Ascending aorta (tissue), 2 donors: ENCODE measurements around the gene PLPP3. TPM values are rescaled to one million over a fixed set of nuclear protein-coding genes. Genes with fewer than 3 reads are reported as not detected.

Experiments used
- DNase-seq, 2 donors: peaks; one replicate each; pipeline ENCODE4 v3.0.0-alpha.2; 2019; ENCODE audit warnings: low spot score in 2 of 2
- H3K27ac ChIP-seq, 2 donors: fragments of 200-600 bp; sonication (generic); one replicate each; pipeline ENCODE4 v1.5.1; 2016 to 2017; ENCODE audit warnings: mild to moderate bottlenecking in 1 of 2
- H3K27me3 ChIP-seq: fragments of 200-600 bp; sonication (generic); one replicate; pipeline ENCODE4 v1.5.1; 2017
- H3K36me3 ChIP-seq, 2 donors: fragments of 200-600 bp; sonication (generic); one replicate each; pipeline ENCODE4 v1.5.1; 2016
- H3K4me1 ChIP-seq, 2 donors: fragments of 200-600 bp; sonication (generic); one replicate each; pipeline ENCODE4 v1.5.1; 2016 to 2017; ENCODE audit warnings: mild to moderate bottlenecking in 1 of 2
- H3K4me3 ChIP-seq, 2 donors: fragments of 200-600 bp; sonication (generic); one replicate each; pipeline ENCODE4 v1.5.1; 2016 to 2017; ENCODE audit warnings: mild to moderate bottlenecking in 1 of 2
- H3K9me3 ChIP-seq, 2 donors: fragments of 200-600 bp; sonication (generic); one replicate each; pipeline ENCODE4 v1.5.1; 2016
- intact Hi-C: fragments of 100-400 bp; cut with DNase I; formaldehyde crosslinking; loops from one replicate; pipeline ENCODE4 v1.15.1; 2023
- total RNA-seq: library from RNA; depleted of rRNA; stranded (reverse); fragments of >200 nt; gene quantifications from one replicate; pipeline ENCODE4 v1.1.0, GENCODE V29; 2016
- TF ChIP-seq, protein P1 (sequence below), 3 experiments: fragments of 200-600 bp in 2 of 3; fragments of 450-650 bp in 1 of 3; sonication (generic) in 2 of 3; IDR thresholded peaks; one replicate each; pipeline ENCODE4 v1.5.1; 2016 to 2019; ENCODE audit warnings: antibody characterized with exemption in 3 of 3, mild to moderate bottlenecking in 1 of 3, moderate library complexity in 1 of 3

PLPP3 gene
- total RNA-seq, 1 donor from 2014 or later = 87.7 TPM

DNA sequence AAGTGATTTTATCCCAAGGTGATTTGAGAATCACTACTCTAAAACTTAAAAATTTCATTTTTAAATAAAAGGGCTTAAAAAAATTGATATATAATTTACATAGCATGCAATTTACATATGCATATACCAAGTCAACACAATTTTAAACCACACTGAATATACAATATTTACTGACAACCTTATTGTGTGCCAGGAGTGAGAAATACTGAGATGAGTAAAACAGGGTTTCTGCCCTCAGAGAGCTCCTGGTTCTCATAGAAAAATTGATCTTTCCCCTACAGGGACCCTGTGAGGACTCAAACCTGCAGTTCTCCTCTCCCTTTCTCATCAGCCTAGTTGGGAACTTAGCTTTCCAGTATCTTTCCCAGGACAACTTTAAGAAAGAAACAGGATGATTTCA is 27.0 kb downstream of the PLPP3 start:
- Histone ChIP-seq H3K4me3 (no peak overlapping the region), H3K4me1 (peaks cover 2 to 11% of the 10 kb centered on the region in 2 donors), H3K36me3 (no peaks in the 10 kb centered on the region), H3K27me3 (no peaks in the 10 kb centered on the region), H3K27ac (no peak overlapping the region), H3K9me3 (no peaks in the 10 kb centered on the region)
- DNase-seq = no peak
- TF ChIP-seq, protein P1, sequence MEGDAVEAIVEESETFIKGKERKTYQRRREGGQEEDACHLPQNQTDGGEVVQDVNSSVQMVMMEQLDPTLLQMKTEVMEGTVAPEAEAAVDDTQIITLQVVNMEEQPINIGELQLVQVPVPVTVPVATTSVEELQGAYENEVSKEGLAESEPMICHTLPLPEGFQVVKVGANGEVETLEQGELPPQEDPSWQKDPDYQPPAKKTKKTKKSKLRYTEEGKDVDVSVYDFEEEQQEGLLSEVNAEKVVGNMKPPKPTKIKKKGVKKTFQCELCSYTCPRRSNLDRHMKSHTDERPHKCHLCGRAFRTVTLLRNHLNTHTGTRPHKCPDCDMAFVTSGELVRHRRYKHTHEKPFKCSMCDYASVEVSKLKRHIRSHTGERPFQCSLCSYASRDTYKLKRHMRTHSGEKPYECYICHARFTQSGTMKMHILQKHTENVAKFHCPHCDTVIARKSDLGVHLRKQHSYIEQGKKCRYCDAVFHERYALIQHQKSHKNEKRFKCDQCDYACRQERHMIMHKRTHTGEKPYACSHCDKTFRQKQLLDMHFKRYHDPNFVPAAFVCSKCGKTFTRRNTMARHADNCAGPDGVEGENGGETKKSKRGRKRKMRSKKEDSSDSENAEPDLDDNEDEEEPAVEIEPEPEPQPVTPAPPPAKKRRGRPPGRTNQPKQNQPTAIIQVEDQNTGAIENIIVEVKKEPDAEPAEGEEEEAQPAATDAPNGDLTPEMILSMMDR (IDR thresholded peaks at IDR 0.05) = no peak
- intact Hi-C loops = no loop called here

DNA sequence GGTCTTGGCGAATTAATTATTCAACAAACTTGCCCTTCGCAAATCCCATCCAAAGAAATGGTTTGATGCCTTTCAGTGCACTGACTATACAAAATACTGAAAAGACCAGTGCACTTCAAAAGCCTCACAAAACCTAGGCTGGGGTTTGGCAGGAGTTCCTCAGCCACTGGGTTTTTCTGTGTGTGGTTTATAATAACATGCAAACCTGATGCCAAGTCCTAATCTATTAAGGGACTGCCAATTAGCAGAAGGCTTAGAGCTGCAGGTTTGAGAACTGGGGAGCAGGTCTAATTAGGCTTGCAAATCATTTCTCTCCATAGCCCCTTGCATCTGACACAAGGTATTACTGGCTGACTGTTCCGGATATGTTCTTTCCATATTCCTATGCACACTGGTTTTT is 27.7 kb downstream of the PLPP3 start:
- no peaks in the 10 kb centered on the region for H3K9me3 ChIP-seq
- H3K4me3 ChIP-seq = no peak overlapping the region
- no peaks in the 10 kb centered on the region for H3K27me3 ChIP-seq
- intact Hi-C loops = no loop called here
- no peaks in the 10 kb centered on the region for H3K36me3 ChIP-seq
- peaks cover 2 to 11% of the 10 kb centered on the region in 2 donors for H3K4me1 ChIP-seq
- DNase-seq = no peak
- TF ChIP-seq, protein P1 (IDR thresholded peaks at IDR 0.05) = no peak
- H3K27ac ChIP-seq = no peak overlapping the region

DNA sequence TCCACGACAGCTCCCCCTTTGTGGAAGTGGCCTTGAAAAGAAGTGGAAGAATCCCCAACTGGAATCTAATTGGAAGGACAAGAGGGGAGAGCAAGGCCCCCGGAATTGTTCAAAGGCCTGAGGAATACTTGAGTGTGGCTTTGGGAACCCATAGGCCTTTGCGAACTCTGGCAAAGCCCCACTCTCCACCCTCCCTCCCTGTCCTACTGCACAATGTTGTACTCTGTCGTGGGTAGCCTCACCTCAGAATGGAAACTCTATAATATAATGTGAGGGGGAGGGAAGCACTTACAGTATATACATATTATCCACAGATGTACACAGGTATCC is 28.5 kb downstream of the PLPP3 start:
- H3K9me3 ChIP-seq = no peaks in the 10 kb centered on the region
- no peaks in the 10 kb centered on the region for H3K27me3 ChIP-seq
- H3K4me3 ChIP-seq = no peak overlapping the region
- no peak overlapping the region for H3K27ac ChIP-seq
- no peak for DNase-seq
- intact Hi-C loops = no loop called here
- H3K36me3 ChIP-seq = no peaks in the 10 kb centered on the region
- H3K4me1 ChIP-seq = peaks cover 2 to 11% of the 10 kb centered on the region in 2 donors
- TF ChIP-seq, protein P1 (IDR thresholded peaks at IDR 0.05) = no peak

DNA sequence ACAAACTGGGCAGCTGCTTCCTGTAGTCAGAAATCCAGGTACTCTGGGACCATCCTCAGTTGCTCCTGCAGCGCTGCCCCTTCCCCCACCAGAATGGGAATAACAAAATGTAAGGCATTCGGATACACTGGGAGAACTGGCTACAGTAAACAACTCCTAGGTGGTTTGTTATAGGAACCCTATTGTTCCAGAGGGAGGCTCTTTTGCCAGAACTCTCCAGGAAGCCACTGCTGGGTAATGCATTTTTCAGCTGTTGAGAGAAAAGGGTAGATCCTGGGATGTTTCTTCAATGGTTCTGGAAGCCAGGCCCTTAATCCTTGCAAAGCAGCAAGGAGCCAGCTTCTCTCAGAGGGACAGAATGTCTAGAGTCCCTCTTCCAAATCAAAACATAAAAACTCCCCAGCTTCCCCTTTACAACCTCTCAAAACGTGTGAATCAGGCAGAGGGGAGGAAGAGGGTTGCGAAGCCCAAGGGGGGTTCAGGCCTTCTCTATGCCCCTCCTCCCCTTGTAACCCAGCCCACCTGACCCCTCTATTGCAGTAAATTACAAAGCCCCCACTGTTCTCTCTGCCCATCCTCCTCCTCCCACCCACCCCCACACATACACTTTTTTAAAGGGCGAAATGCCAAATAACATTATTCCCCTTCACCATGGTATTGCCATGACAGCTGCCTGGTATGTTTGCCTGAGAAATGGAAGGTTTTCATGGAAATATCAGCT is 29.1 kb downstream of the PLPP3 start:
- intact Hi-C loops = no loop called here
- TF ChIP-seq, protein P1 (IDR thresholded peaks at IDR 0.05) = no peak
- DNase-seq = no peak
- H3K4me3 ChIP-seq = no peak overlapping the region
- peaks cover 2 to 11% of the 10 kb centered on the region in 2 donors for H3K4me1 ChIP-seq
- no peaks in the 10 kb centered on the region for H3K27me3 ChIP-seq
- no peak overlapping the region for H3K27ac ChIP-seq
- no peaks in the 10 kb centered on the region for H3K36me3 ChIP-seq
- no peaks in the 10 kb centered on the region for H3K9me3 ChIP-seq

DNA sequence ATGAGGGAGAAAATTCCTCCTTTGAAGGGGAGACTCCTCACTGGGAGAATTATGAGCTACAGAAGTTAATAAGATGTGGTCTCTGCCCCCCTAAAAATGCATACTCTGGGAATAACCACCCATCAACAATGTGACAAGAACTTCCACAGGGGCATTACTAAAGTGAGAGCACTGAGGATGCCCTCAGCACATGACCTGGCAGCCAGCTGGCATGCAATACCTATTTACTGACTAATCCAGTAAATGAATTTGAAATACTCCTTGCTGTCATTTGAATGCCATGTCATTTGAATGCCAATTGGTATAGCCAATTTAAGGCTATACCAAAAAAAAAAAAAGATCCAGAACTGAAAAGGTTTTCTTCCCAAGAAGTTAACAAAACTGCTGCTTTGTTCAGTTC is 30.8 kb downstream of the PLPP3 start:
- H3K27me3 ChIP-seq = no peaks in the 10 kb centered on the region
- H3K9me3 ChIP-seq = no peaks in the 10 kb centered on the region
- intact Hi-C loops = no loop called here
- peaks cover 2 to 11% of the 10 kb centered on the region in 2 donors for H3K4me1 ChIP-seq
- no peak for DNase-seq
- H3K36me3 ChIP-seq = no peaks in the 10 kb centered on the region
- H3K4me3 ChIP-seq = no peak overlapping the region
- no peak overlapping the region for H3K27ac ChIP-seq
- TF ChIP-seq, protein P1 (IDR thresholded peaks at IDR 0.05) = no peak

DNA sequence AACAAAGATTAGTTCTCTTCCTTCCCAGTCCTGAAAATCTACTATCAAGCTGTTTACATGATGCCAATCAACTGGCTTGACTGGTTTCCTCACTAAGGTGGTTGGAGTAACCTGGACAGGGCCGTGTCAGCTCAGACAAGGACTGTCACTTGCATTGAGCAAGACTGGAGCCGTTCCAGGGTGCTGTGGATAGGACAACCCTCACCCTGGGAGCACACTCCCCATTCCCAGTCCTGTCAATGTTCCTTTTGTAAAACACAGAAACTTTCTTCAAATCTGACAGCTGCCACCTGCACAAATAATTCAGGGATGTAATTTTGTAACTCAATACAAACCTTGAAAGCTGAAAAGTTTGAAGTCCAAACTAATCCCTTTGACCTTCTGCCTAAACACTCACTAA is 31.4 kb downstream of the PLPP3 start:
- no peak for DNase-seq
- H3K27ac ChIP-seq = no peak overlapping the region
- no peaks in the 10 kb centered on the region for H3K9me3 ChIP-seq
- intact Hi-C loops = no loop called here
- TF ChIP-seq, protein P1 (IDR thresholded peaks at IDR 0.05) = no peak
- no peaks in the 10 kb centered on the region for H3K27me3 ChIP-seq
- H3K36me3 ChIP-seq = no peaks in the 10 kb centered on the region
- H3K4me1 ChIP-seq = peaks cover 2 to 11% of the 10 kb centered on the region in 2 donors
- no peak overlapping the region for H3K4me3 ChIP-seq
